ENCODE measurements around the gene RERE.
"Not testable (repeated sequence)": the region's sequence is repeated elsewhere in the genome, so short reads cannot be mapped to it uniquely, and the experiment has no call there.

RERE gene

DNA sequence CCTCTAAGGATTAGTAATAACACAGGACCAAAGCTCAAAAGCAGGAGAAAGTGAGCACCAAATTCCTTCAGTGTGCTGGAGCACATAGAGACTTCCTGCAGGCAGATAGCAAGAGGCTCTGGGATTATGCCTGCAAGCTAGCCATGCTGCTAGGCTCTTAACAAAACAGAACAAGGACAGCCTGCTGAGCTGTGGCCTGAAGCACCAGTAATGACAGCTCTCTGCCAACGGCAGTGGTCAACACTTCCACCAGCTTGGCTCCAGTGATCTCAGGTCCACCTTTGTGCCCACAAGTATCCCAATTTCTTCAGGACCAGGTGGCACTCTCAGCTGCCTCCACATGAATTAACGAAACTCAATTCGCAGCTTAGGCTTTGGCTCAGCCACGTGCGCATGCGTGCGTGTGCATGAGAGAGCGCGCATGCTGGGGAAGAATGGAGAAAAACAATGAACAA is 435.4 kb downstream of the RERE start:
- TF ChIP-seq, protein P1, sequence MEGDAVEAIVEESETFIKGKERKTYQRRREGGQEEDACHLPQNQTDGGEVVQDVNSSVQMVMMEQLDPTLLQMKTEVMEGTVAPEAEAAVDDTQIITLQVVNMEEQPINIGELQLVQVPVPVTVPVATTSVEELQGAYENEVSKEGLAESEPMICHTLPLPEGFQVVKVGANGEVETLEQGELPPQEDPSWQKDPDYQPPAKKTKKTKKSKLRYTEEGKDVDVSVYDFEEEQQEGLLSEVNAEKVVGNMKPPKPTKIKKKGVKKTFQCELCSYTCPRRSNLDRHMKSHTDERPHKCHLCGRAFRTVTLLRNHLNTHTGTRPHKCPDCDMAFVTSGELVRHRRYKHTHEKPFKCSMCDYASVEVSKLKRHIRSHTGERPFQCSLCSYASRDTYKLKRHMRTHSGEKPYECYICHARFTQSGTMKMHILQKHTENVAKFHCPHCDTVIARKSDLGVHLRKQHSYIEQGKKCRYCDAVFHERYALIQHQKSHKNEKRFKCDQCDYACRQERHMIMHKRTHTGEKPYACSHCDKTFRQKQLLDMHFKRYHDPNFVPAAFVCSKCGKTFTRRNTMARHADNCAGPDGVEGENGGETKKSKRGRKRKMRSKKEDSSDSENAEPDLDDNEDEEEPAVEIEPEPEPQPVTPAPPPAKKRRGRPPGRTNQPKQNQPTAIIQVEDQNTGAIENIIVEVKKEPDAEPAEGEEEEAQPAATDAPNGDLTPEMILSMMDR (IDR thresholded peaks at IDR 0.05; ENCODE audit: low read length, missing control alignments), result no peak
- peak; percentile 21 for DNase-seq (ENCODE audit: low read depth)
- no peak overlapping the region for H3K4me3 ChIP-seq (replicated peaks; ENCODE audit: low read depth, low read length)

DNA sequence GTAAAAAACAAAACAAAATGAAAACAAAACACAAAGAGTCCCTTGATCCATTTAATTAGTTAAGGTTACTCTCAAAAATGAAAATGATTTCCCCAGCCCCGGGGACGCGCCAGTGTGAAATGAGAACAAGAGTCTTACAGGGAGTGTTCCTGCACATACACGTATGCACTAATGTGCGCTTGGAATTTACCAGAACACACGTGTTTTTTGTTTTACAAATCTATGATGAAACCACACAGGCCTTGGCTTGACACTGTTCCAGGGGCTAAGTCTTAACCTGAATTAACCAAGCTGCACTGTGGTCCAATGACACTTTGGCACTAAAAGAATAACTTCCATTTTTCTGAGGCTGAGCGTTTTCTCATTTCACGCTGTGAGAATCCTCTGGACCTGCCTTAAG is 435.8 kb downstream of the RERE start:
- DNase-seq (ENCODE audit: low read depth), result peak; percentile 28
- no peak overlapping the region for H3K4me3 ChIP-seq (replicated peaks; ENCODE audit: low read depth, low read length)
- TF ChIP-seq, protein P1 (IDR thresholded peaks at IDR 0.05; ENCODE audit: low read length, missing control alignments), result no peak

GRCh38 chr1:8380310-8380709 is 437.1 kb downstream of the RERE start:
- not testable (repeated sequence) for H3K4me3 ChIP-seq (replicated peaks; ENCODE audit: low read depth, low read length)

DNA sequence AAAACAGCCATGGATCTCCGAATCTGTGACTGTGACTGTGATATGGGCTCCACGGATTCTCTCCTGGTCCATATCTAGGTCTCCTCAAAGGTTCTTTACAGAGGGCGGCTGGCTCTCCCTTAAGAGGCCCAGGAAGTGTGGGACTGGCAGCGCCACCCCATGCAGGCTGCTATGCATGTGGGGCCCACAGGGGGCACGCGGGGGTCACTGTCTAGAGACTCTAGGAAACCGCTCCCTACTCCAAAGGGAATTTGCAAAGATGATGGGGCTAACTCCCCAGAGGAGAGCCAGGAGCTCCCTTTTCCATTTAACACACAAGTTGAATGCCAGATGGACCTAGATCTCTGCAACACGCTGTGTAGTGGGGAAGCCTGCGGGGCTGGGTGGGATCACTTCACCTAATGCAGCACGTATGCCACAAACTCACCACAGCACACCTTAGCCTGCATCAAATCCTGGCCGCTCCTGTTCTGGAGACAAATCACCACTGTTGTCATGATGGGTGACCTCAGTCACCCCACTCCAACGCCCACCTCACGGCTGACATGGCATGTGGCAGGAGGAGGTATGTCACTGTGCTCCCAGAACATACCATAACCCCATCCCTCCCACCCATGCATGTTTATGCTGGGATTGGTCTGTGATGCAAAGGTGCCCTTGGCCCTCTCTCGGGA is 437.8 kb downstream of the RERE start:
- no peak overlapping the region for H3K4me3 ChIP-seq (replicated peaks; ENCODE audit: low read depth, low read length)
- TF ChIP-seq, protein P1 (IDR thresholded peaks at IDR 0.05; ENCODE audit: low read length, missing control alignments), result no peak
- no peak for DNase-seq (ENCODE audit: low read depth)

More at GRCh38 chr1:8380310-8380709, 437.1 kb downstream of the RERE start:
- DNase-seq (ENCODE audit: low read depth), result not testable (repeated sequence)

GRCh38 chr1:8378981-8379470 is 438.4 kb downstream of the RERE start:
- no peak overlapping the region for H3K4me3 ChIP-seq (replicated peaks; ENCODE audit: low read depth, low read length)
- TF ChIP-seq, protein P1 (IDR thresholded peaks at IDR 0.05; ENCODE audit: low read length, missing control alignments), result no peak
- no peak for DNase-seq (ENCODE audit: low read depth)

DNA sequence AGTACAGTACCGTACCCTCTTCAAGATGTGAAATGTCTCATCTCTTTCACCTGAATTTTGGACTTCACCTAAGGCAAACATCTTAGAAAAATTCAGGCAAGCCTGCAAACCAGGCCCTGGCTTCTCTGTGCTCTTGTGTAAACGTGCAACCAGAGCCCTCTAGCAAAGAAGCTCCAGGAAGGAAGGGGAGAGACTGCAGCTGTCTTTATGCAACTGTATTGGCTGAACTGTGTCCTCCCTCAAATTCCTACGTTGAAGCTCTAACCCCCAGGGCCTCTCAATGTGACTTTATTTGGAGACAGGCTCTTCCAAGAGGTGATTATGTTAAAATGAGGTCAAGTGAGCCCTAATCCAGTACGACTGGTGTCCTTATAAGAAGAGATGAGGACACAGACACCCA is 439.3 kb downstream of the RERE start:
- TF ChIP-seq, protein P1 (IDR thresholded peaks at IDR 0.05; ENCODE audit: low read length, missing control alignments), result no peak
- peak; percentile 67 for DNase-seq (ENCODE audit: low read depth)
- H3K4me3 ChIP-seq (replicated peaks; ENCODE audit: low read depth, low read length), result no peak overlapping the region

DNA sequence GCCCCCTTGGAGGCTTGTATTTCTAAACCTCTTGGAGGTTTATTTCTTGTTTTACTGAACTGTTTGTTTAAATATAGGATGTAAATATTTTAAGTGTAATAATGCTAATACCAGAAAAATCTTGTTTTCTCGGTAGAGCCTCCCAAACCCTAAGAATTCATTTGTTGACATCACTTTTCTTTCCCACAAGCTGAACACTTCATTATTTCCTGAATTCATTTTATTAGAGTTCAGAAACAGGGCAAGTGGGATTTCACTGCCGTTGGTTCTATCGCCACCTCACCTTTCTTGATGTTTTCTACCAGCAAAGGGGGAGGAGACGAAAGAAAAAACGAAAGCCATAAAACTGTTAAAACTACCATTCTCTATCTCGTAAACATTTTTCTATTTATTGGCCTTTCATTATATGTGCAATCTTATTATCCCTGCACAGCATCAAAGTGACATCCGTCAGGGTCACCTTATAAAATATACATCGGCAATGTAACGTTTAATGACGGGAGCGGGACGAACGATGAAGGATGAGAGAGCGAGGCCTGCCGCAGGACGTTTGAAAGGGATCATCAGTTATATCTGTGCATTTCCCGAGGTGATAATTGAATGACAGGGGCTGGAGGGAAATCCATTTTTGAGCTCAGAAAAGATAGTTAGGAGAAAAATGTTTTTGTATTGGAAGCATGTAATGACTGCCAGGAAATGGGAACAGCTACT is 440.0 kb downstream of the RERE start:
- no peak overlapping the region for H3K4me3 ChIP-seq (replicated peaks; ENCODE audit: low read depth, low read length)
- TF ChIP-seq, protein P1 (IDR thresholded peaks at IDR 0.05; ENCODE audit: low read length, missing control alignments), result no peak
- DNase-seq (ENCODE audit: low read depth), result no peak
